H1 (cell line): ENCODE data around the gene ST7L. TPM values are rescaled to one million over a fixed set of nuclear protein-coding genes. Genes with fewer than 3 reads are reported as not detected.

ENCODE experiments used
- CHD1 ChIP-seq: IDR thresholded peaks from 2 replicates; pipeline ENCODE4 v1.6.1; 2012; ENCODE audit warnings: low read depth, low read length, improper control_type of control experiment
- CHD2 ChIP-seq: IDR thresholded peaks from 2 replicates; pipeline ENCODE4 v1.6.1; 2012; ENCODE audit warnings: low read length, improper control_type of control experiment
- CTCF ChIP-seq, 3 experiments: IDR thresholded peaks; 1 replicate in 2 of 3; 2 replicates in 1 of 3; pipeline versions ENCODE4 v1.5.1 to v1.6.1; 2011; ENCODE audit warnings: low read length in 3 of 3, mild to moderate bottlenecking in 3 of 3, inconsistent platforms in 2 of 3, low read depth in 1 of 3, moderate library complexity in 1 of 3; ENCODE audit not compliant: insufficient read depth in 1 of 3; ENCODE audit errors: control extremely low read depth in 1 of 3
- GABPA ChIP-seq: IDR thresholded peaks from 2 replicates; pipeline ENCODE4 v1.6.1; 2011; ENCODE audit warnings: mild to moderate bottlenecking, low read length, moderate library complexity, borderline replicate concordance; ENCODE audit not compliant: insufficient read depth
- HDAC6 ChIP-seq: IDR thresholded peaks from one replicate; pipeline ENCODE4 v1.7.1; 2012; ENCODE audit warnings: low read depth, mild to moderate bottlenecking, inconsistent platforms, low read length, moderate library complexity
- KDM1A ChIP-seq: fragments of 200-600, 300-600 bp; sonication (generic); IDR thresholded peaks from 2 replicates; pipeline ENCODE4 v1.7.1; 2016; ENCODE audit warnings: mild to moderate bottlenecking, low read length, borderline replicate concordance
- RAD21 ChIP-seq, 2 experiments: IDR thresholded peaks in 1 of 2; conservative IDR thresholded peaks in 1 of 2; 2 replicates each; pipeline ENCODE4 v1.6.1; 2011; ENCODE audit warnings: low read depth in 2 of 2, low read length in 2 of 2, improper control_type of control experiment in 1 of 2, inconsistent platforms in 1 of 2, mild to moderate bottlenecking in 1 of 2, moderate library complexity in 1 of 2
- polyA plus RNA-seq, 7 experiments: library from polyadenylated mRNA; depleted of rRNA in 3 of 7; stranded (reverse) in 5 of 7; unstranded in 2 of 7; fragments of >200 nt in 5 of 7; fragments of 200-250 nt in 2 of 7; gene quantifications; 1 replicate in 5 of 7; 2 replicates in 1 of 7; 4 replicates in 1 of 7; pipeline versions ENCODE4 v1.2.1 to v1.2.3, GENCODE V29; 2011 to 2013; ENCODE audit warnings: missing spikeins in 2 of 7, mixed read lengths in 2 of 7
- total RNA-seq: library from RNA; stranded (reverse); fragmentation: NEBNext Ultra II Directional; extraction: Animal tissue kit (Norgen Biotek cat#: 25700); gene quantifications from 2 replicates; pipeline ENCODE4 v1.2.1, GENCODE V29; 2021

Gene ST7L
- total and polyA plus RNA-seq, 2 of the 8 experiments (the other 6 are each of a cell fraction or from before 2014, with no cell fraction given): 9.6 to 16.2 TPM

- TF ChIP-seq CHD2: no peak
- no peak for TF ChIP-seq GABPA
- TF ChIP-seq HDAC6: no peak
- TF ChIP-seq CHD1: no peak
- no peak for TF ChIP-seq CTCF (IDR thresholded peaks at IDR 0.05; ENCODE audit: control extremely low read depth in 1 of 3, insufficient read depth in 1 of 3, low read depth in 1 of 3, low read length in 3 of 3)
- no peak for TF ChIP-seq RAD21 (IDR thresholded peaks at IDR 0.05 in 1 of 2, conservative IDR thresholded peaks at IDR 0.05 in 1 of 2; ENCODE audit: low read depth in 2 of 2, low read length in 2 of 2)
- TF ChIP-seq KDM1A: no peak
Observed at GRCh38 chr1:112666946-112667345, 48.0 kb upstream of the ST7L start (continued).
